HepG2 (cell line): ENCODE results near the gene TRMT6. TPM values are rescaled to one million over a fixed set of nuclear protein-coding genes. Genes with fewer than 3 reads are reported as not detected.
A peak's percentile ranks its signal among the peaks of the same experiment; 100 is the strongest.

ENCODE experiments used
- ELF1 ChIP-seq: sonication (generic); formaldehyde crosslinking; IDR thresholded peaks from 2 replicates; pipeline ENCODE4 v1.4.0; 2020; ENCODE audit warnings: missing genetic modification reagents
- ETV5 ChIP-seq: IDR thresholded peaks from 2 replicates; pipeline ENCODE4 v1.6.1; 2018; ENCODE audit warnings: missing biosample characterization, missing genetic modification reagents, inconsistent platforms, borderline replicate concordance
- MLLT10 ChIP-seq: sonication (generic); formaldehyde crosslinking; IDR thresholded peaks from 2 replicates; pipeline ENCODE4 v1.4.0; 2020; ENCODE audit warnings: missing genetic modification reagents
- NR2F2 ChIP-seq: IDR thresholded peaks from 2 replicates; pipeline ENCODE4 v1.6.1; 2012; ENCODE audit warnings: low read depth, inconsistent platforms, borderline replicate concordance
- NRL ChIP-seq: sonication (generic); formaldehyde crosslinking; IDR thresholded peaks from 2 replicates; pipeline ENCODE4 v1.5.0; 2020; ENCODE audit warnings: missing genetic modification reagents, mild to moderate bottlenecking, moderate library complexity, borderline replicate concordance
- TAF15 ChIP-seq: fragments of 200-400 bp; formaldehyde crosslinking; IDR thresholded peaks from one replicate; pipeline ENCODE4 v1.6.1; 2018; ENCODE audit warnings: mild to moderate bottlenecking, low read depth, low read length; ENCODE audit not compliant: poor library complexity, severe bottlenecking
- ZBTB7B ChIP-seq: sonication (generic); formaldehyde crosslinking; IDR thresholded peaks from 2 replicates; pipeline ENCODE4 v1.4.0; 2020; ENCODE audit warnings: missing genetic modification reagents
- ZEB1 ChIP-seq: IDR thresholded peaks from 2 replicates; pipeline ENCODE4 v1.6.1; 2012; ENCODE audit warnings: mild to moderate bottlenecking, low read depth, inconsistent platforms; ENCODE audit not compliant: insufficient replicate concordance
- ZNF142 ChIP-seq: sonication (generic); formaldehyde crosslinking; IDR thresholded peaks from 2 replicates; pipeline ENCODE4 v1.4.0; 2020; ENCODE audit warnings: missing genetic modification reagents
- ZNF251 ChIP-seq: sonication (generic); formaldehyde crosslinking; IDR thresholded peaks from 2 replicates; pipeline ENCODE4 v1.9.0; 2021; ENCODE audit warnings: mild to moderate bottlenecking, missing genetic modification reagents
- ZNF407 ChIP-seq: sonication (generic); formaldehyde crosslinking; IDR thresholded peaks from one replicate; pipeline ENCODE4 v1.5.1; 2020; ENCODE audit warnings: mild to moderate bottlenecking, missing genetic modification reagents; ENCODE audit errors: not compliant biosample characterization
- polyA plus RNA-seq, 8 experiments: library from polyadenylated mRNA; depleted of rRNA in 3 of 8; stranded (reverse) in 7 of 8; unstranded in 1 of 8; fragments of >200 nt; fragmentation: Illumina TruSeq in 4 of 8; extraction: Trizol in 4 of 8; gene quantifications; 2 replicates each; pipeline versions ENCODE4 v1.2.1 to v1.2.3, GENCODE V29; 2011 to 2016; ENCODE audit warnings: low read depth in 4 of 8, missing spikeins in 1 of 8, mixed read lengths in 1 of 8; ENCODE audit not compliant: insufficient read depth in 1 of 8
- total RNA-seq, 5 experiments: library from RNA; depleted of rRNA; stranded (reverse); fragments of >200 nt; fragmentation: Illumina TruSeq; extraction: Trizol; gene quantifications; 2 replicates each; pipeline ENCODE4 v1.2.3, GENCODE V29; 2016; ENCODE audit warnings: low read depth in 1 of 5
- TF ChIP-seq, protein P1 (sequence below): sonication (generic); formaldehyde crosslinking; IDR thresholded peaks from 2 replicates; pipeline ENCODE4 v1.5.0; 2020; ENCODE audit warnings: mild to moderate bottlenecking, missing genetic modification reagents, borderline replicate concordance

Gene TRMT6
- total and polyA plus RNA-seq, 2 of the 13 experiments (the other 11 are each of a cell fraction or from before 2014, with no cell fraction given): 10.5 to 37.8 TPM

- TF ChIP-seq ZNF142 (CRISPR knock-in tag) (peak; percentile 64; the same call in 1 of the 2 replicates), MLLT10 (CRISPR knock-in tag) (0 out of 2 replicates have a peak, but pooled peaks have one; percentile 79), ZNF407 (CRISPR knock-in tag) (peak; percentile 90), ZEB1 (no peak), TAF15 (peak; percentile 82), ELF1 (peak; percentile 100), NRL (CRISPR knock-in tag) (peak; percentile 87; the same call in 1 of the 2 replicates), NR2F2 (no peak), ZBTB7B (CRISPR knock-in tag) (peak; percentile 84; the same call in 1 of the 2 replicates), ZNF251 (CRISPR knock-in tag) (0 out of 2 replicates have a peak, but pooled peaks have one; percentile 11), ETV5 (CRISPR knock-in tag) (peak; percentile 97)
- TF ChIP-seq, protein P1, sequence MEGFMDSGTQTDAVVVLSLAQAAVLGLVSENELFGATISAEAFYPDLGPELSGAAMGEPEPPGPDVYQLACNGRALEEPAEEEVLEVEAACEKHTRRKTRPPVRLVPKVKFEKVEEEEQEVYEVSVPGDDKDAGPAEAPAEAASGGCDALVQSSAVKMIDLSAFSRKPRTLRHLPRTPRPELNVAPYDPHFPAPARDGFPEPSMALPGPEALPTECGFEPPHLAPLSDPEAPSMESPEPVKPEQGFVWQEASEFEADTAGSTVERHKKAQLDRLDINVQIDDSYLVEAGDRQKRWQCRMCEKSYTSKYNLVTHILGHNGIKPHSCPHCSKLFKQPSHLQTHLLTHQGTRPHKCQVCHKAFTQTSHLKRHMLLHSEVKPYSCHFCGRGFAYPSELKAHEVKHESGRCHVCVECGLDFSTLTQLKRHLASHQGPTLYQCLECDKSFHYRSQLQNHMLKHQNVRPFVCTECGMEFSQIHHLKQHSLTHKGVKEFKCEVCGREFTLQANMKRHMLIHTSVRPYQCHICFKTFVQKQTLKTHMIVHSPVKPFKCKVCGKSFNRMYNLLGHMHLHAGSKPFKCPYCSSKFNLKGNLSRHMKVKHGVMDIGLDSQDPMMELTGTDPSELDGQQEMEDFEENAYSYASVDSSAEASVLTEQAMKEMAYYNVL (CRISPR knock-in tag): peak; percentile 95
Observed at GRCh38 chr20:5950271-5951031, at the start of gene TRMT6, which contains the start of gene MCM8 (continued).
